ENCODE results near the gene FAM114A1. TPM values are rescaled to one million over a fixed set of nuclear protein-coding genes. Genes with fewer than 3 reads are reported as not detected.

Gene FAM114A1
- polyA plus RNA-seq, 2 of the 4 experiments (the other 2 are of a cell fraction), result 44.2 to 55.4 TPM

DNA sequence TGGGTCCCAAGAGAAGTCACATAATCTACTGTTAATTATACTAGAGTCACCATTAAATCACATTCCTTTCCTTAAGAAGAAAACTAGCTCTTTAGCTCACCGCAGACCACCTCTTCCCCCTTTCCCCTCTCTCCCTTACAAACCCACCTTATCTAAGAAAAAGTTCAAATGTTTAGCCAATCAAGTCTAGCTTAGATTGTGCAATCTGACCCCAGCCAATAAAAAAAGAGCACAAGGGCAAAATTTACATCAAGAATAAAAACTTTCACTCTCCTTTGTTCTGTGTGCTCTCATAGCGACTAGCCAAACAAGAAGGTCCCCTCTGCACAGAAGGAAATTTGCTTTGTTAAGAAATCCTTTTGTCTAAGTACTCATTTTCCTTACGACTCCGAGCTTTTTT, 88.4 kb downstream of the FAM114A1 start:
- ATAC-seq (no peak), DNase-seq (ENCODE audit: low read depth in 1 of 2, low spot score in 1 of 2) (no peak), FAIRE-seq (no peak)
- TF ChIP-seq CEBPB (IDR thresholded peaks at IDR 0.05), result peak in 1 of 2 experiments; percentile 27; a peak in 1 of 4 replicates
- no peak for TF ChIP-seq POLR2AphosphoS2 (conservative IDR thresholded peaks at IDR 0.05; ENCODE audit: low read length)
- H3K4me2 ChIP-seq, result no peak overlapping the region
- ChIA-PET POLR2A (no interaction called here), CTCF (no interaction called here)
- H3K4me1 ChIP-seq, result no peaks in the 10 kb centered on the region
- H3K27ac ChIP-seq, result no peak overlapping the region
- WGBS (ENCODE audit: missing lambda C conversion rate), result 96% methylated on average over 4 of the region's 4 CpGs
- H3K4me3 ChIP-seq, result no peak overlapping the region
- no peaks in the 10 kb centered on the region for H3K9me3 ChIP-seq

DNA sequence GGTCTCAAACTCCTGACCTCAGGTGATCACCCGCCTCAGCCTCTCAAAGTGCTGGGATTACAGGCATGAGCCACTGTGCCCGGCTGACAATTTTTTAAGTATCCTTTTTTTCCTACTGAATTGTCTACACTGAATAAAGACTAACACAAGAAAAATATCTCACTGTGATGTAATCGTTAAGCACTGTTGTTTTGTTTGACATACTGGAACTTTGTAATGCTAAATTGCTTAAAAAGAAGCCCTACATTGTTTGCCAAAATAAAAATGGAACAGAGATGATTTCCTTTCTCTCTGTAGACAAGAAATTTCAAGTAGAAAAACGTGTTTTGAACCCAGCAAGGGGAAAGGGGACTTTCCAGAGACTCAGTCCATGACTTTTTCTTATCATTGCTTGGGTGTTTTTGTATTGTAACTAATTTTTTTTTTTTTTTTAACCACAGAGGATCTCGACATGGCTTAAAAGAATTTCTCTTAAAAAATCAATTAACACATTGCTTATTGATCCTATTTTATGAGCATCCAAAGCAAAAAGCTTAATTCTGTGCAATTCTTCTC, 89.7 kb downstream of the FAM114A1 start:
- H3K4me3 ChIP-seq, result no peak overlapping the region
- no peaks in the 10 kb centered on the region for H3K4me1 ChIP-seq
- ChIA-PET CTCF (no interaction called here), POLR2A (no interaction called here)
- H3K27ac ChIP-seq, result no peak overlapping the region
- no peaks in the 10 kb centered on the region for H3K9me3 ChIP-seq
- TF ChIP-seq CHD4 (IDR thresholded peaks at IDR 0.05; ENCODE audit: borderline replicate concordance) (no peak), HDAC2 (IDR thresholded peaks at IDR 0.05) (no peak), BHLHE40 (IDR thresholded peaks at IDR 0.05; ENCODE audit: low read depth, low read length) (no peak), TFCP2L1 (CRISPR knock-in tag; IDR thresholded peaks at IDR 0.05) (no peak), GATA3 (IDR thresholded peaks at IDR 0.05; ENCODE audit: borderline replicate concordance) (no peak), POLR2A (IDR thresholded peaks at IDR 0.05; ENCODE audit: low read length) (no peak), CTCF (IDR thresholded peaks at IDR 0.05) (no peak), BCL3 (IDR thresholded peaks at IDR 0.05) (no peak), HOXA7 (CRISPR knock-in tag; IDR thresholded peaks at IDR 0.05) (no peak), RARB (CRISPR knock-in tag; IDR thresholded peaks at IDR 0.05) (no peak), HOXB5 (CRISPR knock-in tag; IDR thresholded peaks at IDR 0.05) (no peak), KDM1A (IDR thresholded peaks at IDR 0.05; ENCODE audit: low read depth) (no peak), MYC (IDR thresholded peaks at IDR 0.05; ENCODE audit: borderline replicate concordance, low read length) (no peak)
- TF ChIP-seq, protein P1, sequence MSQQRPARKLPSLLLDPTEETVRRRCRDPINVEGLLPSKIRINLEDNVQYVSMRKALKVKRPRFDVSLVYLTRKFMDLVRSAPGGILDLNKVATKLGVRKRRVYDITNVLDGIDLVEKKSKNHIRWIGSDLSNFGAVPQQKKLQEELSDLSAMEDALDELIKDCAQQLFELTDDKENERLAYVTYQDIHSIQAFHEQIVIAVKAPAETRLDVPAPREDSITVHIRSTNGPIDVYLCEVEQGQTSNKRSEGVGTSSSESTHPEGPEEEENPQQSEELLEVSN (IDR thresholded peaks at IDR 0.05; ENCODE audit: borderline replicate concordance, low read depth), result no peak
- no peak overlapping the region for H3K4me2 ChIP-seq
- DNase-seq (ENCODE audit: low read depth in 1 of 2, low spot score in 1 of 2) (no peak), FAIRE-seq (no peak), ATAC-seq (no peak)
- WGBS (ENCODE audit: missing lambda C conversion rate), result 49% methylated on average over 5 of the region's 5 CpGs

- TF ChIP-seq MAX (IDR thresholded peaks at IDR 0.05) (no peak), BHLHE40 (IDR thresholded peaks at IDR 0.05; ENCODE audit: low read depth, low read length) (no peak), HOXB13 (CRISPR knock-in tag; IDR thresholded peaks at IDR 0.05; ENCODE audit: low read depth) (no peak), RCOR1 (IDR thresholded peaks at IDR 0.05; ENCODE audit: low read depth, low read length) (no peak), MYC (IDR thresholded peaks at IDR 0.05; ENCODE audit: borderline replicate concordance, low read length) (no peak), CBX2 (IDR thresholded peaks at IDR 0.05; ENCODE audit: borderline replicate concordance, low read depth) (no peak), ESRRA (IDR thresholded peaks at IDR 0.05; ENCODE audit: borderline replicate concordance, low read length) (no peak), GATA3 (IDR thresholded peaks at IDR 0.05; ENCODE audit: borderline replicate concordance) (no peak), RFX5 (IDR thresholded peaks at IDR 0.05) (no peak), JUNB (IDR thresholded peaks at IDR 0.05) (no peak)
- TF ChIP-seq, protein P2, sequence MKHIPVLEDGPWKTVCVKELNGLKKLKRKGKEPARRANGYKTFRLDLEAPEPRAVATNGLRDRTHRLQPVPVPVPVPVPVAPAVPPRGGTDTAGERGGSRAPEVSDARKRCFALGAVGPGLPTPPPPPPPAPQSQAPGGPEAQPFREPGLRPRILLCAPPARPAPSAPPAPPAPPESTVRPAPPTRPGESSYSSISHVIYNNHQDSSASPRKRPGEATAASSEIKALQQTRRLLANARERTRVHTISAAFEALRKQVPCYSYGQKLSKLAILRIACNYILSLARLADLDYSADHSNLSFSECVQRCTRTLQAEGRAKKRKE (CRISPR knock-in tag; IDR thresholded peaks at IDR 0.05; ENCODE audit: low read depth), result no peak
- no peaks in the 10 kb centered on the region for H3K9me3 ChIP-seq
- ATAC-seq, result no peak
- POLR2A ChIA-PET, result no interaction called here
- H3K27ac ChIP-seq, result no peak overlapping the region
- CTCF ChIA-PET, result interaction anchor here (0.9 kb wide), 1 partner anchor 8 kb away, joined by 4 read pairs; no protein-coding TSS in a partner anchor
- 80% methylated on average over 3 of the region's 3 CpGs for WGBS (ENCODE audit: missing lambda C conversion rate)
- no peaks in the 10 kb centered on the region for H3K4me1 ChIP-seq
- no peak overlapping the region for H3K4me3 ChIP-seq
- DNase-seq (ENCODE audit: low read depth in 1 of 2, low spot score in 1 of 2), result no peak
- no peak overlapping the region for H3K4me2 ChIP-seq
- no peak for FAIRE-seq
Measured at GRCh38 chr4:38957893-38958292, 90.3 kb downstream of the FAM114A1 start.
